GM21515 (cell line): ENCODE measurements around the gene MIAT.

ENCODE experiments used
- ATAC-seq: cut with Tn5 transposase; IDR thresholded peaks from one replicate; pipeline ENCODE4 v1.9.1; 2021; ENCODE audit not compliant: unreplicated experiment

Gene MIAT

DNA sequence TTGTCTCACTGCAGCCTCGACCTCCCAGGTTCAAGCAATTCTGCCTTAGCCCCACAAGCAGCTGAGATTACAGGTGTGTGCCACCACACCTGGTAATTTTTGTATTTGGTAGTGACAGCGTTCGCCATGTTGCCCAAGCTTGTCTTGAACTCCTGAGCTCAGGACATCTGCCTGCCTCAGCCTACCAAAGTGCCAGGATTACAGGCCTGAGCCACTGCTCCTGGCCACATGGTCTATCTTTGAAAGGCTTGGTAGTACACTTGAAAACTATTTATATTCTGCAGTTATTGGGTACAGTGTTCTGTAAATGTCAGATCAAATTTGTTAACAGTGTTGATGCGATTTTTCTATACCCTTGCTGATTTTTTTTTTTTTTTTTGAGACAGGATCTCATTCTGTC lies 26.1 kb upstream of the MIAT start:
- ATAC-seq, result no peak

DNA sequence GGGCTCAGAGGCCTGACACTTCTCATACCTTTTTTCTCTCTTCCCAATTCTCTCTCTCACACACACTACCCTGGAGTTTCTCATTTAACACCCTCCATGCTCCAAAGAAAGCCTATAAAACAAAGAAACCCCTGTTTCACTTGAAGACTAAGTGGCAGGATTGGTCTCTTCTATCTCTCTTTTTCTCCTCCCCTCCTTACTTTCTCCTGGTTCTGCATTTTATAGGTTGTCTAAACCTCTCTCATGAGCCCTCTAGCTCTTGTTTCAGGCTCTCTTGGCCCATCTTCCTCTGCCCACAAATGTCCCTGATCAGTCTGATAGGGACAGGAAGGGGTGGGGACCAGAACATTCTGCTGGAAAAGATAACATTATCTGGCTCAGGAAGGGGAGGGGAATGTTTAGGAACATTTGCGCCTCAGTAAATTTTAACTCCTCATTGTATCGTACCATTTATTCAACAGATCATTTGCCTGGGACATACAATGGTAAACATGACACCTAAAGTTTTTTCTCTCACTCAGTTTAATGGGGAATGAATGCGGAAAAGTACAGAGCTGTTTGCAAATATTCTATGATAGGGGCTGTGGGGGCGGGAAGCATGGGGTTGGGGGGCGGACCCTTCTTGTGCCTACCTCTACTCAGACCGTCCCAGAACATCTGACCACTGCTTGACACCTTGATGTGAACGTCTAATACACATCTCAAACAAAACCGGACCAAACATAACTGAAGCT lies 24.8 kb upstream of the MIAT start:
- no peak for ATAC-seq

DNA sequence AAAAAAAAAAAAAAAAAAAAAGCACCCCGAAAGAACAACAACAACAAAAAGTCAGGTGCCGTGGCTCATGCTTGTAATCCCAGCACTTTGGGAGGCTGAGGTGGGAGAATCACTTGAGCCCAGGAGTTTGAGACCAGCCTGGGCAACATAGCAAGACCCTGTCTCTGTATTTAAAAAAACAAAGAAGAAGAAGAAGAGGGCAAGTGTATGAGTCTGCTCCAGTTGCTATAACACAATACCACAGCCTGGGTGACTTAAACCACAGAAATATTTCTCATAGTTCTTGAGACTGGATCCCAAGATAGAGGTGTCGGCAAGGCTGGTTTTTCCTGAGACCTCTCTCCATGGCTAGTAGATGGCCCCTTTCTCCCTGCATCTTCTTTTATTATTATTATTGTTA lies 23.2 kb upstream of the MIAT start:
- ATAC-seq, result no peak

DNA sequence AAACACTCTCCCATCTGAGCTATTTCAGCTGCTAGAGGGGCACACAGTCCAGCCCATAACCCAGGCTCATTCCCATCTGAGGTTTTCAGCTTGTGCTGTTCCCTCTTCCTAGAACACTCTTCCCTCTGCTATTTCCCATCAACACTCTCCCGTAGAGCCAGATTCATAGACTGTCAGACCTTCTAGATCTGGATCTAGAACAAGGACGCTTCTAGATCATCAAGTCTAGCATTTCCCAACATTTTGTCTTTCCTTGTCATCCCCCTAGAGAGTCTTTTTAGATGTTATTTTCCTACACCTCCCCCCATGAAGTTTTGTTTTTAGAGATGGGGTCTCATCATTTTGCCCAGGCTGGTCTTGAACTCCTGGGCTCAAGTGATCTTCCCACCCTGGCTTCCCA lies 22.3 kb upstream of the MIAT start:
- no peak for ATAC-seq

DNA sequence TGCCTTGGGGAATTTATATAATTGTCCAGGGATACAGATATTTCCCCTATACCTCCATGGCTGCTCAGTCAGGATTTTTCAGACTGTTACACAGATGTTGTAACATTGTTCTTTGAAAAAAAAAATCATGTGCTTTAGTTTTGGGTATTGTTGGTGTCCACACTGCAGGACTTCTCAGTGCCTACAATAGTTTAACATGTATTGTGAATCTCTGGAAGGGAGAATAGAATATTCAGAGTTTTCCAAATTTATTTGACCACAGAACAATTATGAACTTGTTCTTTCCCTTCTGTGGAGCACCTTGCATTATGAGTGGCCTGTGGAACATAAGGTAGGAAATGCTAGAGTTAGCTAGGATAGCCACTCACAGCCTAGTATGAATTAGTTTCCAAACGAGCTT lies 21.1 kb upstream of the MIAT start:
- no peak for ATAC-seq

DNA sequence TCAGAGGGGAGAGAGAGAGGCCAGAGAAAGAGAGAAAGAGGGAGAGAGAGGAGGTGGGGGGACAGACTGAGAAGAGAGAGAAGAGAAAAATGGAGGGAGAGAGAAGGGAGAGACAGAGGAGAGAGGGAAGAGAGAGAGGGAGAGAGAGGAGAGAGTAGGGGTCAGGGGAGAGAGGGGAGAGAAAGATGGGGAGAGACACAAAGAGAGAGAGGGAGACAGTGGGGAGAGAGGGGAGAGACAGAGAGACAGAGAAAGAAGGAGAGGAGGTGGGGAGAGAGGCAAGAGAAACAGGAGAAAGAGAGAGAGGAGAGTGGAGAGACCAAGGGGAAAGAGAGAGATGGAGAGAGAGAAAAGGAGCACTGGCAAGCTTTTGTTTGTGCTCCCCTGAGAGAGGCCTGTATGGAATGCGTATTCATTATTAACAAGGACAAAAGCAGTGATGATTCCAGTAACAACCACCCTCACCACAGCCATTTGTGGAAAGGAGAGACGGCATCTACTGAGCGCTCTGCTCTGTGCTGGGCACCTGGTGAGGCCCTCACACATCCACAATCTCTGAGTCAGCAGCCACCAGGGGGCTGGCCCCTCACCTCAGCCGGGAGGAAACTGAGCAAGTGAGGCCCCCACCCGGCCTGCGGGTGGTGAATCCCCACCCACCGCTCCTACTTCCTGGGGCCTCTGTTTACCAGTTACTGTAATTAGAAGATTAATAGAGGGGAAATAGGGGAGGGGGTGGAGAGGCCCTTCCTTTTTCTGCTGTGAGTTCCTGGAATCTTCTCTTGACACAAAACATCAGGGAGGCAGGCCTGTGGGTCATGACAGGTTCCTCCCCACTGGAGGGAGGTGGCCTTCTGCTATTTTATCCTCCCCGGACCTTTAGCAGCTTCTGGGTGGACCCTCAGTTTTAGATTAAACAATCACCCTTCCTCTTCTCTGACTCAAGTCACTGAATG lies 14.6 kb upstream of the MIAT start:
- no peak for ATAC-seq

DNA sequence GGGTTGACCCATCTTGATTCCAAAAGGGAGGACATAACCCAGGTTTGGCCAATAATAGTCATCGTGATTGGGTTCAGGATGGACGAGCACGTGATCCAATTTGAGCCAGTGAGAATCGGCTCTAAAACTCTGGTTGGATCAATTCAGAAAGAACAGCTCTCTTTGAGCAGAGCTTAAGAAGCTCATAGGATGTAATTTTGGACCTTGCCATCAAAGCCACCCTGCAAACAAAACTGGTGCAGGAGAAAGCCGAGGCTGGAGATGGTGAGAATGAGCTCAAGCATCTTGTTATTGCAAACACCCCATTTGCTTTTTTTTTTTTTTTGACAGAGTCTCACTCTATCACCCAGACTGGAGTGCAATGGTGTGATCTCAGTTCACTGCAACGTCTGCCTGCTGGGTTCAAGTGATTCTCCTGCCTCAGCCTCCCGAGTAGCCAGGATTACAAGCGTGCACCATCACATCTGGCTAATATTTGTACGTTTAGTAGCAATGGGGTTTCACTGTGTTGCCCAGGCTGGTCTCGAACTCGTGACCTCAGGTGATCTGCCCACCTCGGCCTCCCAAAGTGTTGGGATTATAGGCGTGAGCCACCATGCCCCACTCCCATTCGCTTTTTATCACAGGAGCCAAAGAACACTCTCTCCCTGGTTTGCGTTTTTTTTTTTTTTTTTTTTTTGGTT lies 13.8 kb upstream of the MIAT start:
- ATAC-seq, result no peak

DNA sequence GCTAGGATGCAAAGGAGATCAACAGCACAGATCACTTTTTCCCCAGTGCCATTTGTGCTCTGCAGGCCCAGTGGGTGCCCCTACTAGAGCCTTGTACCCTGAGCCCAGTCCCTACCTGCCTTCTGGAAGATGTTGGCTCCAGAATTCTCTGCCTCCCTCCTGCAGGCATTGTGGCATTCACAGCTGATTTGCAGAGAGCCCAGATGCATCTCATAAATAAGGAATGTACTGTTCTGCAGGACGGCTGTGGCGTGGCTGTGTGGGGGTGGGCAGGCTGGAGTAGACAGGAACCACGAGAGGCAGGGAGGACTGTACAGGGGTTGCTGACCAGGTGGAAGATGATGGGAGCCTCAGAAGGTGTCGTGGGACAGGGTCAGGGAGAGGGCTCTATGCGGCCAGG lies 11.2 kb upstream of the MIAT start:
- no peak for ATAC-seq

DNA sequence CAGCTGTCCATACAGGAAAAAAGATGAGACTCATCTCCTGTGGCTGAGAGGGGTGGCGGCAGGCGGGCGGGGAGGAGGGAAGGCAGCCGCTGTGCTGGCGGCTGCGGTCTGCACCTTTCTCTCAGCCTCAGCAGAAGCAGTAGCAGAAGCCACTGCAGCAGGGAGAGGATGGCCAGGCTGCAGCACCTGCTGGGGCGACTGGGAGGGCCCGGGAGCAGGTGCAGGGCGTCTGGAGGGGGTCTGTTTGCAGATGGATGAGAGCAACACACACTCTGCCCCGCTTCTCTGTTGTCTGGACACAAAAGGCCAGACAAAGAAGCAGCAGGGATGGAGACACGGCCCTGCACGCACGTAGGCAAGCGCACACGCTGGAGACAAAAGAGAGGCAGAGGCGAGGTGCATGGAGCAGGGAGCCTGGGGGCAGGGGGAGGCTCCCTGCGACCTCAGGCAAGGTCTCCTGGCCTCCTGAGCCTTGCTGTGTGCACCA lies 9.3 kb upstream of the MIAT start:
- ATAC-seq, result no peak

DNA sequence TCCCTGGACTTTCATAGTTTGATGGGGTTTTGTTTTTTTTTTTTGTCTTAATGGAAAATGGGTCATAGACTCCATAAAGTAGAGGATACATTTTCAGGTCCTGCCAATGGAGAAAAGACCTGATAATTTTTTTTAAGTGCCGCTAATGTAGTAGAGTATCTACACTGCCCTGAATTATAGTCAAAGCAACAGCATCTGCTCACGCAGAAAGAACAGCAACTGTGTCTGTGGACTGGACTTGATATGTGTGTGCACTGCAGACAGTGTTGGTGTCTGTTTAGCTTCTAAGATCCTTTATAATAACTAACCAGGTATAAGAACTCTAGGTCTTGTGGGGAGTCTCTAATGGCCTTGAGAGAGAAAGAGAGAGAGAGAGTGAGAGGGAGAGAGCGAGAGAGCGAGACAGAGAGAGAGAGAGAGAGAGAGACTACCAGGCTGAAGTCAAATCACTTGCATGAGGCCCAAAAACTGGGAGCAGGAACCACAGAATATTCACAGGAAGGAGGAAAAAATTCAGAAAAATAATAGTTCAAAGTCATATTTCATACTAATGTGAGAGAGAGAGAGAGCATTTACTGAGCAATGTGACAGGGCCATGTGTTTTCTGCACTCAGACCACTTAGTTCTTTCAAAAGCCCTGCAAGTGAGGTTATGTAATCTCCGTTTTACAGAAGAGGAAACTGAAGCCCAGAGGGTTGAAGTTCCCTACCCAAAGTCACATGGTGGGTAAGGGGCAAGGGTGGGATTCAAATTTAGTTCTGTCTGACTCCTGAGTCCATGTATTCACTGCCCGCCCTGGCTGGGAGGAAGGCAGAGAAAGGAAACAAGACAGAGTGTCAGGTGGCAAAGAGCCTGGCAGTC lies 8.6 kb upstream of the MIAT start:
- no peak for ATAC-seq

DNA sequence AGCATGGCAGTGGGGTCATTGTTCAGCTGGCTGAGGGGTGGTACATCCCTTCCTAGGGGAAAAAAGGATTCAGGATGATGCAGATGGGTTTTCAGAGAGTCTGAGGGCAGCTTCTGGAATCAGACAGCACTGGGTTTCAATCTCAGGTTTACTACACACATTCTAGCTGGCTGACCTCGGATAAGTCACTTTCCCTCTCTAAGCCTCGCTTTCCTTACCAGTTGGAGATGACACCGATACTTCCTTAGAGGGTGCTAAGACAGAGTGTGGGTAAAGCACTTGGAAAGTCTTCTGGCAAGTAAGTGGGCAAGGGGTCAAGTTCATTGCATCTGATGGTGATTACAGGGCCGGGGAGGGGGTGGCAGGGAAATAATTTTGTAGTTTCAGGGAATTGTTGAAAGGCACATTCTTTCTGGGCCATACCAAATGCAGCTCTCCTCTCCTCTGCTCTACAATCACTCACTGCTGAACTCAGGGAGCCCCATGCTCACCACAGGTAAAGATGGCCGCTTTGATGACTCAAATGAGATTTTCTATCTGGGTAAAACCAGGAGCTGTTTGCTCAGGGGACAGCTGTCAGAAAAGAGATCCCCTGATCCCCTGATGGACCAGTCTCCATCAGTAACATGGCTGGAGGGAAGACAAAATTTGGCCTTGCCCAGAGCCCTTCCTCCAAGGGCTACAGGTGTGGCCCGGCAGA lies 6.5 kb upstream of the MIAT start:
- ATAC-seq, result no peak

DNA sequence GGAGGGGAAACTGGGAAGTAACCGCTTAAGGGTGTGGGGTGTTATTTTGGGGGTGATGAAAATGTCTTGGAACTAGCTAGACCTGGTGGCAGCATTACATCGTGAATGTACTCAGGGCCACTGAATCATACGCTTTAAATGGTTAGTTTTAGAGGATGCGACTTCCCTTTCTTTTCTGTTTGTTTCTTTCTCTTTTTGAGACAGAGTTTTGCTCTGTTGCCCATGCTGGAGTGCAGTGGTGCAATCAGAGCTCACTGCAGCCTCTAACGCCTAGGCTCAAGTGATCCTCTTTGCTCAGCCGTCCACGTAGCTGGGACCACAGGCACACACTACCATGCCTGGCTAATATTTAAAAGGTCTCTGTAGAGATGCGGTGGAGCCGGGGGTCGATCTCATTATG lies 5.6 kb upstream of the MIAT start:
- no peak for ATAC-seq

DNA sequence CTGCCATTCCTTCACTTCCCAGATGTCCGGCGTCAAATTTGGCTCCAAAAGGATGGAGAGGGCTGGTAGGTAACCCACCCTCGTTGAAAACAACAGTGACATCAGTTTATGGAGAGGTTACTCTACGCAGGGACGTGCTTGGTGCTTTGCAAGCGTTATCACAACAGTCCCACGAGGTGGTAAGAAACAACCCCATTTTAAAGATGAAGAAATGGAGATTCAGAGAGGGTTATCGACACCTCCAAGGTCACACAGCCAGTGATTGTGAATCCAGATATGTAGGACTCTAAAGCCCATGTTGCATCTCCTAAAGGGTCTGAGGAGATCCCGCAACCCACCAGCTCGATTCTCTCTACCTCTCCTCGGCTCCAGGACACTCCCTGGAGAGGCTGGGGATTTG lies 773 bp downstream of the MIAT start:
- no peak for ATAC-seq

DNA sequence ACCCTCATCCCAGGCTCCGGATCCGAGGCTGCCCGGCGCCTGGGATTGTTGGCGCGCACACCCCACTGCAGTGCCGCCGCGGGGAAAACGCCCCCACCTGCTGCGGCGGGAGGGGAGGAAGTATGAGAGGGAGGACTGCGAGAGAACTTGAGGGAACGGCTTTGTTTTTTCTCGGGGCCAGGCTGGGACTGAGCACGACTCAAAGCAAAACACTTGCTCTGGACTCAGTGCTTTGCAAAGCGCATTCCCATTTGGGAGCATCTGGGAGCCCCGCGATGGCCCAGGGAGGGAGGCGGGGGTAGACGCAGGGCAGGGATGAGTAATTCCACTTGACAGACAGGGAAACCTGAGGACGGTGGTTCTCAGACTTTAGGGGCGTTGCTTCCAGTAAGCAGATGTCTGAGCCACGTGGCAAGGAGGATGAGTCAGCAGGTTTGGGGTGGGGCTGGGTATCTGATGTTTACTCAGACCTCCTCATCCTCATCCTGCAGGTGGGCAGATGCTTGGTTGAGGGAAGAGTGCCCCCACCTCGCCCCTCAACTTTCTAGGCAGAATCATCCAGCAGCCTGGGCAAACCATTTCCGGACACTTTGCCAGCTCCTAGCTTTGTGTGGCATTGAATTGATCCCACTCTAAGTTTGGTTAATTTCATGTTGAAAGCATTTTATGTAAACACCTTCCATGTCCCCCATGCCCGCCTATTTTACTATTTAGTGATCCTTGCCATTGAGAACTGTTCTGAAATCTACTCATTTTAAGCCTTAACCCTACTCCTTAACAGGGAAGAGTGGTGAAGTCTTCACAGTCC lies 1.5 kb downstream of the MIAT start:
- ATAC-seq, result peak; percentile 64

DNA sequence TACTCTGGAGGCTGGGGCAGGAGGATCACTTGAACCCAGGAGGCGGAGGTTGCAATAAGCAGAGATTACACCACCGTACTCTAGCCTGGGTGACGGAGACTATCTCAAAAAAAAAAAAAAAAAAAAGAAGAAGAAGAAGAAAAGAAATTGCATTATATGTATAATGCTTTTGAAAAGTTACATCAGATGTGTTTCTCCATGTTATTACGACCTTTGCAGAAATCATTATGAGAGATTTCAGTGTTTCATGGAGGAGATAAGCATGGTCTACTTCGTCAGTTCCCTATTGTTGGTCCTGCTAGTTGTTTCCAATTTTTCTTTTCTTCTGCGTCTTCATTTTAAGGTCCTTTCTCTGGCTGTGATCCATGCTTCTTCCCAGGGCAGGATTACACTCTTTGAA lies 3.0 kb downstream of the MIAT start:
- no peak for ATAC-seq

DNA sequence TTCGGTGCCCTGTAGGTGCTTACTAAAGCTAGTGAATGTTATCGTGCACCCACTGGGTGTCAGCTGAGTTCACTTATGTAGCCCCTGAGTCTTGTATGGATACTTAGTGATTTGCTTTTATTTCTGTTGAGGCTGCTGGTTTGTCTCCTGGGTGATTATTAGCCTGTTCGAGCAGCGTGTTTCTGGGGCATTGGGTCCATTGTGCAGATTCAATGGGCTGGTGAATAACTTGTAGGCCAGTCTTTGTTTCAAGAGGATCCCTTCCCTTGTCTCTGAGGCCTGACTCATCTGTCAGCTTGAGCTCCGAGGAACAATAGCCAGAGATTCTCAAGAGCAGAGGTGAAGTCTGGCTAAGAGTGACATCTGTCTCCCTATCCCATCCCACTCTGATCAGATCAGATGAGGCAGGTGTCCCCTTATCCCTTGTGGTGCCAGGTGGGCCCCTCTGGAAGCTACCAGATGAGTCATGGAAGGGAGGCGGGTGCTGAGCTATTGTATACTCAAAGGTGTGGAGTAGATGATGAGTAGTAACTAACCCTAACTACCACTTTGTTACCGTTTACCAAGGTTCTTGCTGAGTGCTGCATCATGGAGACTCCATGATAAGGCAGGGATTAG lies 3.7 kb downstream of the MIAT start:
- ATAC-seq, result no peak

DNA sequence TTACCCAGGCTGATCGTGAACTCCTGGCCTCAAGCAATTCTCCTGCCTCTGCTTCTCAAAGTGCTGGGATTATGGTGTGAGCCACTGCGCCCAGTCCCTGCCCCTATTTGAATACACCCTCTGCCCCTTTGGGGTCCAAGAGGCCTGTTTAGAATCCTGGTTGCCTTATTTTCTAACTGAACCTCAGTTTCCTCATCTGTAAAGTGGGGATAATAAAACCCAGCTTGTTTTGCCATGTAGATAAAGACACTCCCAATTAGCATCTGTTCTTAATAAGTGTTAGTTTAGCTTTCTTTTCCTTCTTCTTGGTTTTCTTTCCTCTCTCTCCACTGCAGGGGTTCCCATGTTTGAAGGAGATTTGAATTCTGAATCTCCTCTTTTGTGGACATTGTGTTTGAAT lies 4.8 kb downstream of the MIAT start:
- ATAC-seq, result no peak

DNA sequence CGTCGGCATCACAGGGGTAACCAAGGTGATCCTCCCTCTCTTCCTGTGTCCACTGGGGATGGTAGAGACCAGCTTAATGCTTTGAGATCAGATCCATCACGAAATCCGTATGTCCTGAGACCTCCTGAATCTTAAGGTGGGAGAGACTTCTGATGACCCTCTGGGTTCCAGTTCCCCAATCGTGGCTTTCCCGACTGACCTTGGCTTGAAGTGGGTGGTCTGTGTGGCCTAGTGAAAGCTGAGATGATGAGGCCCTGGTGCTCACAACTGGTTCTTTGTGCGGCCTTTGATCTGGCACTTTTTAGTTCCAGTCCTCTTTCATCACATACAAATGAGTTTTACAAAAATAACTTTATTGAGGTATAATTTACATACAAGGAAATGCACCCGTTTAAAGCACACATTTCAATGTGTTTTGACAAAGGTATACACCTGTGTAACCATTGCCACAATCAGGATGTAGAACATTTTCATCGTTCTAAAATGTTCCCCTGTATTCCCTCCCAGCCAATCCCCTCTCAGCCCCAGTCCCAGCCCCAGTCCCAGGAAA lies 6.1 kb downstream of the MIAT start:
- ATAC-seq, result no peak

DNA sequence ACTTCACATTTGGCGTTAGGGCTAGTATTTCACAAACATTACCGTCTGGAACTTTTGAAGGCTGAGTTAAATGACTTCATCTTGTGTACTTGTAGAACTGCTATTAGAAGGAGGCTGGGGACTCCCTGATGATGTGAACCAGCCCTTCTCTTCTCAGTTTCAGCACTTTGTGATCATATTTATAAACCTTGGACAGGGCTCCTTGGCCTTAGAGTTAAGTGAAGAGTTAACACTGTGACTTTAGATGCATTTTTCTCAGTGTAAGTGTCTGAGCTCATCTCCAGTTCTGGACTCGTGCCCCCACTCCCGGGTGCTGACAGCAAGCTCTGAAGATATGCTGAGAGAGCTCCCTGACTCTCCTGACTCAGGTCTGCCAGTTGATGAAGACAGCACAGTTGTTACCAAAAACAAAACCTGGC lies 8.4 kb downstream of the MIAT start:
- no peak for ATAC-seq
